ENCODE measurements around the gene DOCK3.
"Not testable (repeated sequence)": the region's sequence is repeated elsewhere in the genome, so short reads cannot be mapped to it uniquely, and the experiment has no call there.

DOCK3 gene

DNA sequence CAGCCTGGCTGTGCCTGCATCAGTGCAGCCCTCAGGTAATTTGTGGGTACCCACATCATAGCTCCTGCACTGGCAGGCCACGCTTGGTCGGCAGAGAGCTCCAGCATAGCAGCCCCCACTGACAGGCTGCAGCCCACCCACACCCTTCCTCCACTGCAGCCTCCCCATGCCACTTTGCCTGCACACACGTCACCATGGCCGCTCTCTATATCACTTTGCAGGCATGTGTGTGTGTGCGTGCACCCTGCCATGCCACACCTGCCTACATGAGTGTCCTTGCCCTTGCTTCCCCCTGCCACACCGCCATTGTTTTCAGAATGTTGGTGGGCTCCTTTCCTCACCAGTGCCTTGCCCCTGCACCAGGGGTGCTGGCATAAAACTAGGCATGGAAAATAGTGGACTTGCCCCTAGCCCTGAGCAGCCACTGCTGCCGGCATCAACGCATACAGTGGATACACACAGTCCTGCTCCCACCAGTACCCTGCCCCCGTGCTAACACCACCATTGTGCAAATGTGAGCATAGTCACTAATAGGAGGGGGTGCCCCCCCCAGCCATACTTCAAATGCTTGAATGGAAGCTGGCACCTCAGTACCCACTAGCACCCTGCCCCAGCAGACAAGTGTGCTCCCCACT, 431.6 kb downstream of the DOCK3 start:
- H3K27ac ChIP-seq, result no peak overlapping the region
- no peaks in the 10 kb centered on the region for H3K4me1 ChIP-seq
- H3K36me3 ChIP-seq, result no peaks in the 10 kb centered on the region
- H3K9me3 ChIP-seq, result peaks cover 16% of the 10 kb centered on the region
- H3K9ac ChIP-seq, result no peak overlapping the region
- no peak overlapping the region for H3K4me3 ChIP-seq
- no peak overlapping the region for H3K4me2 ChIP-seq
- H4K20me1 ChIP-seq, result no peaks in the 10 kb centered on the region
- no peak for TF ChIP-seq Cebpa-rat (IDR thresholded peaks at IDR 0.05)
- no peaks in the 10 kb centered on the region for H3K27me3 ChIP-seq

DNA sequence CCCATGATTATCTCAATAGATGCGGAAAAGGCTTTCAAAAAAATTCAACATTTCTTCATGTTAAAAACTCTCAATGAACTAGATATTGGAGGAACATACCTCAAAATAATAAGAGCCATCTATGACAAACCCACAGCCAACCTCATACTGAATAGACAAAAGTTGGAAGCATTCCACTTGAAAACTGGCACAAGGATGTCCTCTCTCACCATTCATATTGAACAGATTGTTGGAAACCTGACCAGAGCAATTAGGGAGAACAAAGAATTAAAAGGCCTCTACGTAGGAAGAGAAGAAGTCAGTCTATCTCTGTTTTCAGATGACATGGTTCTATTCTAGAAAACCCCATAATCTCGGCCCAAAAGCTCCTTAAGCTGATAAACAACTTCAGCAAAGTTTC, 435.9 kb downstream of the DOCK3 start:
- Histone ChIP-seq H3K4me3 (no peak overlapping the region), H3K4me2 (no peak overlapping the region), H4K20me1 (no peaks in the 10 kb centered on the region), H3K27ac (no peak overlapping the region), H3K36me3 (no peaks in the 10 kb centered on the region), H3K27me3 (no peaks in the 10 kb centered on the region), H3K9ac (no peak overlapping the region), H3K4me1 (no peaks in the 10 kb centered on the region), H3K9me3 (peaks cover 16% of the 10 kb centered on the region)
- no peak for TF ChIP-seq Cebpa-rat (IDR thresholded peaks at IDR 0.05)

GRCh38 chr3:51122944-51123343, 448.2 kb downstream of the DOCK3 start:
- H3K27me3 ChIP-seq, result no peaks in the 10 kb centered on the region
- no peak overlapping the region for H3K27ac ChIP-seq
- no peaks in the 10 kb centered on the region for H3K4me1 ChIP-seq
- H3K4me2 ChIP-seq, result no peak overlapping the region
- H3K36me3 ChIP-seq, result no peaks in the 10 kb centered on the region
- peaks cover 12% of the 10 kb centered on the region for H3K9me3 ChIP-seq
- no peak overlapping the region for H3K9ac ChIP-seq
- H4K20me1 ChIP-seq, result no peaks in the 10 kb centered on the region
- H3K4me3 ChIP-seq, result no peak overlapping the region
- no peak for TF ChIP-seq Cebpa-rat (IDR thresholded peaks at IDR 0.05)

DNA sequence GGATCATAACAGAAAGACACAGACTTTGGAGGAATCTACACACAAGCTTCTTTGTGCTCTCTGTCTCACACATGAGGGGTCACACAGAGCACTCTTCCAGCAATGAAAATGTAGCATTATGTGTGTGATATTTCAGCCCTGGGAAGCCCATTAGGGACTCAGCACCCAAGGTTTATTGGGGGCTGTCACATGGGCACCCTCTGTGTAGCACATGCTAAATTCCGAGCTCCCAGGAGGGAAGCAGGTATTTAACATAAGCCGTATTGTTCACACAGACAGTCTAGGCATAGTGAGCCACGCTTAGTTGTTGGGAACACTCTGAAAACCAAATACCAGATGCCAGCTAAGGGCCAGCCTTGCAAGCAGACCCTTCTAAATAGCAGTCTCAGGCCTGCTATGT, 448.8 kb downstream of the DOCK3 start:
- TF ChIP-seq Cebpa-rat (IDR thresholded peaks at IDR 0.05), result no peak

GRCh38 chr3:51131607-51132006, 456.9 kb downstream of the DOCK3 start:
- H3K36me3 ChIP-seq, H3K4me3 ChIP-seq, H3K27ac ChIP-seq, H3K4me2 ChIP-seq, H3K4me1 ChIP-seq, H3K27me3 ChIP-seq, H3K9ac ChIP-seq, H4K20me1 ChIP-seq: not testable (repeated sequence)
- H3K9me3 ChIP-seq, result peaks cover 24% of the 10 kb centered on the region

More for the DNA sequence above, 448.8 kb downstream of the DOCK3 start:
- no peaks in the 10 kb centered on the region for H3K27me3 ChIP-seq
- H3K9me3 ChIP-seq, result peaks cover 12% of the 10 kb centered on the region
- no peaks in the 10 kb centered on the region for H3K4me1 ChIP-seq
- H3K9ac ChIP-seq, result no peak overlapping the region
- no peaks in the 10 kb centered on the region for H3K36me3 ChIP-seq
- H3K27ac ChIP-seq, result no peak overlapping the region
- H4K20me1 ChIP-seq, result no peaks in the 10 kb centered on the region
- H3K4me3 ChIP-seq, result no peak overlapping the region
- no peak overlapping the region for H3K4me2 ChIP-seq

DNA sequence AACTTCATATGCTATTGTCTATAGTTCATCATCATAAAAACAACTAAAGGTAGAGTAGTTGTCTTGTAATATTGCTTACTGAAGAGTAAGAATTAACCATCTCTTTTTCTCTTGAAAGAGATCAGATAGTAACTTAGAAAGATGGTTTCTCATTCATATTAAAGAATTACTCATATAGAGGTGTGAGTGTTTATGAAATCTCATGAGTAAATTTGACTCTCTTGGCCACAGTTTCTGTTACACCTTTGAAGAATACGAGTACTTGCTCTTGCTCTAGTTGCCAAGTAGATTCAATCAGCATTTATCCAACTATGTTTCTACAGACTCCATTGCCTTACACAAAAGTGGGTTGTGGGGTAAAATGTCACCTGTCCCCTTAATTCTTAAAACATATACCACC, 463.0 kb downstream of the DOCK3 start:
- TF ChIP-seq Cebpa-rat (IDR thresholded peaks at IDR 0.05), result no peak

DNA sequence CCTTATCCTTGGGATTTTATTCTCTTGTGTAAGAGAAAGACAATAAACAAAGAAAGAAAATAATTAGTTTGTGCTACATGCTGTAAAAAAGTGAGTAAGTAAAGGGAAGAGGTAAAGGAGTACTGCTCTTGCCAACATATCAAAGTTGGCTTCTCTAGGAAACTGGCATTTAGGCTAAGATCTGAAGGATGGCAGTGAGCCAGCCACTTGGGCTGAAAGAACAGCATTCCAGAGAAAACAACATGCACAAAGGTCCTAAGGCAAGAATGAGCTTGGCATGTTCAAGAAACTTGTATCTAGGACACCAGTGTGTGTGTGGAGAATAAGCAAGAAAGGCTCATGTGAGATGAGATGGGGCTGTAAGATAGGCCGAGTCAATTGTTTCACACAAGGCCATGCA, 464.9 kb downstream of the DOCK3 start:
- no peak for TF ChIP-seq Cebpa-rat (IDR thresholded peaks at IDR 0.05)
- Histone ChIP-seq H3K9me3 (no peaks in the 10 kb centered on the region), H3K27ac (no peak overlapping the region), H3K4me3 (no peak overlapping the region), H3K4me2 (no peak overlapping the region), H4K20me1 (no peaks in the 10 kb centered on the region), H3K27me3 (no peaks in the 10 kb centered on the region), H3K36me3 (no peaks in the 10 kb centered on the region), H3K9ac (no peak overlapping the region), H3K4me1 (no peaks in the 10 kb centered on the region)

More for the DNA sequence above, 463.0 kb downstream of the DOCK3 start:
- H3K9me3 ChIP-seq, result 0 out of 2 replicates have a peak, but pooled peaks cover 1% of the 10 kb centered on the region
- H3K9ac ChIP-seq, result no peak overlapping the region
- no peak overlapping the region for H3K27ac ChIP-seq
- no peaks in the 10 kb centered on the region for H3K4me1 ChIP-seq
- H3K36me3 ChIP-seq, result no peaks in the 10 kb centered on the region
- no peak overlapping the region for H3K4me3 ChIP-seq
- H3K4me2 ChIP-seq, result no peak overlapping the region
- H3K27me3 ChIP-seq, result no peaks in the 10 kb centered on the region
- no peaks in the 10 kb centered on the region for H4K20me1 ChIP-seq

GRCh38 chr3:51141573-51141972, 466.8 kb downstream of the DOCK3 start:
- Histone ChIP-seq H3K36me3 (no peaks in the 10 kb centered on the region), H3K27ac (no peak overlapping the region), H3K4me3 (no peak overlapping the region), H4K20me1 (no peaks in the 10 kb centered on the region), H3K4me1 (no peaks in the 10 kb centered on the region), H3K9me3 (no peaks in the 10 kb centered on the region), H3K4me2 (no peak overlapping the region), H3K27me3 (no peaks in the 10 kb centered on the region), H3K9ac (no peak overlapping the region)
- no peak for TF ChIP-seq Cebpa-rat (IDR thresholded peaks at IDR 0.05)

DNA sequence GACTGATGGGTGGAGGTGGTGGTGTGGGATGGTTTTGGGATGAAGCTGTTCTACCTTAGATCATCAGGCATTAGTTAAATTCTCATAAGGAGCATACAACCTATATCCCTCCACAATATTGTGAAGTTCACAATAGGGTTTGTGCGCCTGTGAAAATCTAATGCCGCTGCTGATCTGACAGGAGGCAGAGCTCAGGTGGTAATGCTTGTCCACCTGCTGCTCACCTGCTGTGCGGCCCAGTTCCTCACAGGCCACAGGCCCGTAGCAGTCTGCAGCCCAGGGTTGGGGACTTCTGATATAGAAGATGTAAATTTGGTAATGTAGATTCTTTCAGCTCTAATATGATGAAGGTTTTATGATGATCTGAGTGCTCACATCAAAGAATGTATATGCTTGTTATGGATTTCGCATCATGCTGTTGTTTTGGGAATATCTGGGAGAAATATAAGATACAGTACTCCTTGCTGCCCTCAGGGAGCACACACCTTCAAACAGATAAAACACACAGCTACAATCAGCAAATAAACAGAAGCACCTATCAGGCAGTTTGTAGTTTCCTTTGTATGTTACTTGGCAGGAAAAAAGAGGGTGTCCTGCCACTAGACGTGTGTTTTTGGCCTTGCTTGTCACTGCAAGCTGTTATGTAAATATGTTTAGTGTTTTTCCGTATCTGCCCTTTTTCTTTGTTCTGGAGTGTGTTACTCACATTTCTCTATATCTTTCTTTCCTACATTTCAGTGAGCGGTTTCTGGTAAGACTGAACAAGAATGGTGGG, 471.3 kb downstream of the DOCK3 start:
- no peak for TF ChIP-seq Cebpa-rat (IDR thresholded peaks at IDR 0.05)

DNA sequence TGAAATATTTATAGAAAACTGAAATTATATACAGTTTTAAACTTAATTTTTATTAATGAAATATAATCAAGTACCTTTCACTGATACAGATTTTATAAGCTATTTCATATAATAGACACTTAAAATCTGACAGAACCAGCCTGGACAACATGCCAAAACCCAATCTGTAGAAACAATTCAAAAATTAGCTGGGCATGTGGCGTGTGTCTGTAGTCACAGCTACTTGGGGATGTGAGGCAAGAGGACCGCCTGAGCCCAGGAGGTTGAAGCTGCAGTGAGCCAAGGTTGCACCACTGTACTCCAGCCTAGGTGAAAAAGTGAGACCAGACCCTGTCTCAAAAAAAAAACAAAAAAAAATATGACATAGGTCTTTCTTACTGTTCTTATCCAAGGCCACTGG, 472.1 kb downstream of the DOCK3 start:
- Histone ChIP-seq H3K9me3 (no peaks in the 10 kb centered on the region), H3K4me3 (no peak overlapping the region), H3K36me3 (no peaks in the 10 kb centered on the region), H3K4me2 (no peak overlapping the region), H4K20me1 (no peaks in the 10 kb centered on the region), H3K9ac (no peak overlapping the region), H3K4me1 (no peaks in the 10 kb centered on the region), H3K27ac (no peak overlapping the region), H3K27me3 (no peaks in the 10 kb centered on the region)
- no peak for TF ChIP-seq Cebpa-rat (IDR thresholded peaks at IDR 0.05)

More for the DNA sequence above, 471.3 kb downstream of the DOCK3 start:
- Histone ChIP-seq H3K4me1 (no peaks in the 10 kb centered on the region), H3K9ac (no peak overlapping the region), H3K9me3 (no peaks in the 10 kb centered on the region), H3K36me3 (no peaks in the 10 kb centered on the region), H3K4me2 (no peak overlapping the region), H4K20me1 (no peaks in the 10 kb centered on the region), H3K27me3 (no peaks in the 10 kb centered on the region), H3K4me3 (no peak overlapping the region), H3K27ac (no peak overlapping the region)
